H1 (cell line): ENCODE data around the gene TTC34. TPM values are rescaled to one million over a fixed set of nuclear protein-coding genes. Genes with fewer than 3 reads are reported as not detected.

Experiments
- CTCF ChIA-PET: fragments of 300-600 bp; sonication (Branson Sonifier 250); formaldehyde crosslinking; loops from one replicate; lab custom pipeline; 2021; ENCODE audit not compliant: partially characterized antibody; lab: Charles Lee
- POLR2A ChIA-PET: fragments of 300-600 bp; sonication (Branson Sonifier 250); formaldehyde crosslinking; loops from one replicate; lab custom pipeline; 2021; ENCODE audit warnings: inconsistent platforms; ENCODE audit not compliant: partially characterized antibody; lab: Charles Lee
- DNase-seq, 2 experiments: peaks; one replicate each; pipeline versions ENCODE4 v3.0.0 to v3.0.0-alpha.2; 2010 to 2022; ENCODE audit warnings: low spot score in 2 of 2, low read depth in 1 of 2, mixed read lengths in 1 of 2
- FAIRE-seq: peaks from 2 replicates; lab custom pipeline; 2011; peaks lifted over from hg19 to GRCh38; lab: Jason Lieb, UNC
- H2AFZ ChIP-seq: 2 replicates; pipeline ENCODE4 v1.8.1; 2012; ENCODE audit warnings: low read length, inconsistent platforms
- H2AK5ac ChIP-seq: 2 replicates; pipeline ENCODE4 v1.6.1; 2013; ENCODE audit warnings: low read depth, low read length
- H2BK120ac ChIP-seq: replicated peaks from 2 replicates; pipeline ENCODE3; 2013; ENCODE audit warnings: low read depth, low read length, inconsistent platforms
- H2BK12ac ChIP-seq: 2 replicates; pipeline ENCODE4 v1.6.1; 2013; ENCODE audit warnings: low read depth, low read length
- H2BK15ac ChIP-seq: 2 replicates; pipeline ENCODE4 v1.6.1; 2013; ENCODE audit warnings: low read length
- H2BK20ac ChIP-seq: 2 replicates; pipeline ENCODE4 v1.6.1; 2013; ENCODE audit warnings: low read length
- H2BK5ac ChIP-seq: 2 replicates; pipeline ENCODE4 v1.6.1; 2013; ENCODE audit warnings: low read depth, low read length
- H3K14ac ChIP-seq: 2 replicates; pipeline ENCODE4 v1.6.1; 2013; ENCODE audit warnings: inconsistent platforms; ENCODE audit not compliant: insufficient read length
- H3K18ac ChIP-seq: 2 replicates; pipeline ENCODE4 v1.6.1; 2013; ENCODE audit warnings: low read length; ENCODE audit errors: extremely low read depth
- H3K23ac ChIP-seq: 2 replicates; pipeline ENCODE4 v1.6.1; 2013; ENCODE audit warnings: inconsistent platforms; ENCODE audit not compliant: insufficient read length
- H3K23me2 ChIP-seq: 2 replicates; pipeline ENCODE4 v1.6.1; 2013; ENCODE audit warnings: low read depth, low read length
- H3K27ac ChIP-seq: 2 replicates; pipeline ENCODE4 v1.6.1; 2011; ENCODE audit warnings: low read depth, low read length, inconsistent platforms
- H3K27me3 ChIP-seq, 4 experiments: replicated peaks in 1 of 4; 1 replicate in 1 of 4; 2 replicates in 3 of 4; pipeline versions ENCODE4 v1.6.1 to v1.8.1; 2011 to 2013; ENCODE audit warnings: low read length in 3 of 4, mild to moderate bottlenecking in 3 of 4, inconsistent platforms in 2 of 4, mixed read lengths in 2 of 4, moderate library complexity in 1 of 4; ENCODE audit not compliant: control insufficient read depth in 3 of 4, insufficient read depth in 3 of 4; ENCODE audit errors: extremely low read depth in 1 of 4
- H3K36me3 ChIP-seq, 4 experiments: 2 replicates each; pipeline versions ENCODE4 v1.6.1 to v1.8.1; 2011 to 2013; ENCODE audit warnings: mild to moderate bottlenecking in 4 of 4, low read length in 3 of 4, moderate library complexity in 2 of 4, control low read depth in 1 of 4, inconsistent platforms in 1 of 4; ENCODE audit not compliant: insufficient read depth in 4 of 4, control insufficient read depth in 2 of 4
- H3K4ac ChIP-seq: replicated peaks from 2 replicates; pipeline ENCODE3; 2013; ENCODE audit warnings: low read length, low read depth, mixed read lengths, inconsistent platforms; ENCODE audit not compliant: insufficient read length
- H3K4me1 ChIP-seq, 4 experiments: replicated peaks in 1 of 4; 1 replicate in 1 of 4; 2 replicates in 3 of 4; pipeline versions ENCODE4 v1.6.1 to v1.8.1; 2011 to 2013; ENCODE audit warnings: low read length in 3 of 4, inconsistent platforms in 2 of 4, mixed read lengths in 1 of 4; ENCODE audit not compliant: insufficient read depth in 4 of 4, control insufficient read depth in 3 of 4
- H3K4me2 ChIP-seq, 2 experiments: 2 replicates each; pipeline versions ENCODE4 v1.6.1 to v1.8.1; 2011 to 2013; ENCODE audit warnings: low read depth in 2 of 2, low read length in 2 of 2, control low read depth in 1 of 2, inconsistent platforms in 1 of 2, mild to moderate bottlenecking in 1 of 2; ENCODE audit not compliant: insufficient read depth in 1 of 2
- H3K4me3 ChIP-seq, 4 experiments: fragments of 200-600, 300-600 bp in 1 of 4; sonication (generic), shearing (Covaris generic), sonication (Bioruptor Twin) in 1 of 4; 2 replicates each; pipeline versions ENCODE4 v1.5.1 to v1.8.1; 2011 to 2016; ENCODE audit warnings: low read length in 4 of 4, low read depth in 3 of 4, control low read depth in 2 of 4, inconsistent platforms in 2 of 4, mild to moderate bottlenecking in 2 of 4, mixed read lengths in 1 of 4, moderate library complexity in 1 of 4; ENCODE audit not compliant: insufficient read depth in 2 of 4; ENCODE audit errors: extremely low read depth in 1 of 4
- H3K56ac ChIP-seq: replicated peaks from 2 replicates; pipeline ENCODE3; 2013; ENCODE audit warnings: low read depth, mild to moderate bottlenecking, mixed read lengths, low read length, inconsistent platforms; ENCODE audit not compliant: insufficient read length
- H3K79me1 ChIP-seq: 2 replicates; pipeline ENCODE4 v1.6.1; 2013; ENCODE audit warnings: low read depth, low read length, control low read depth
- H3K79me2 ChIP-seq, 2 experiments: 2 replicates each; pipeline versions ENCODE4 v1.6.1 to v1.8.1; 2012 to 2013; ENCODE audit warnings: low read length in 2 of 2, mild to moderate bottlenecking in 2 of 2, inconsistent platforms in 1 of 2; ENCODE audit not compliant: insufficient read depth in 2 of 2, control insufficient read depth in 1 of 2
- H3K9ac ChIP-seq, 4 experiments: replicated peaks in 1 of 4; 1 replicate in 1 of 4; 2 replicates in 3 of 4; pipeline versions ENCODE4 v1.6.1 to v1.8.1; 2011 to 2013; ENCODE audit warnings: low read depth in 3 of 4, low read length in 3 of 4, control low read depth in 2 of 4, mild to moderate bottlenecking in 2 of 4, moderate library complexity in 2 of 4, inconsistent platforms in 1 of 4; ENCODE audit errors: extremely low read depth in 1 of 4
- H3K9me3 ChIP-seq, 2 experiments: 2 replicates each; pipeline versions ENCODE4 v1.6.1 to v1.8.1; 2012 to 2013; ENCODE audit warnings: mild to moderate bottlenecking in 2 of 2, moderate library complexity in 2 of 2, control low read depth in 1 of 2, inconsistent platforms in 1 of 2, low read depth in 1 of 2, low read length in 1 of 2, mixed read lengths in 1 of 2; ENCODE audit not compliant: insufficient read depth in 2 of 2
- H4K20me1 ChIP-seq, 2 experiments: replicated peaks in 1 of 2; 2 replicates each; pipeline versions ENCODE3 to v1.8.1; 2011 to 2013; ENCODE audit warnings: inconsistent platforms in 2 of 2, low read length in 2 of 2, mild to moderate bottlenecking in 1 of 2; ENCODE audit not compliant: insufficient read depth in 2 of 2, control insufficient read depth in 1 of 2
- H4K5ac ChIP-seq: 2 replicates; pipeline ENCODE4 v1.6.1; 2013; ENCODE audit warnings: low read length, low read depth, mixed read lengths, inconsistent platforms; ENCODE audit not compliant: insufficient read length
- H4K8ac ChIP-seq: 2 replicates; pipeline ENCODE4 v1.8.0; 2013; ENCODE audit warnings: mild to moderate bottlenecking, moderate library complexity, low read length, inconsistent platforms; ENCODE audit not compliant: insufficient read depth; ENCODE audit errors: extremely low read depth
- H4K91ac ChIP-seq: replicated peaks from 2 replicates; pipeline ENCODE3; 2013; ENCODE audit warnings: low read length, mixed read lengths, inconsistent platforms; ENCODE audit not compliant: insufficient read length
- BRCA1 ChIP-seq: IDR thresholded peaks from 2 replicates; pipeline ENCODE4 v1.6.1; 2012; ENCODE audit warnings: low read depth, low read length, improper control_type of control experiment
- CREB1 ChIP-seq: IDR thresholded peaks from 2 replicates; pipeline ENCODE4 v1.6.1; 2012; ENCODE audit warnings: inconsistent platforms
- EP300 ChIP-seq, 2 experiments: IDR thresholded peaks; 1 replicate in 1 of 2; 2 replicates in 1 of 2; pipeline ENCODE4 v1.6.1; 2011 to 2012; ENCODE audit warnings: low read depth in 2 of 2, low read length in 2 of 2, mild to moderate bottlenecking in 2 of 2, borderline replicate concordance in 1 of 2, inconsistent platforms in 1 of 2, moderate library complexity in 1 of 2
- GTF2F1 ChIP-seq: IDR thresholded peaks from 2 replicates; pipeline ENCODE4 v1.6.1; 2012; ENCODE audit warnings: low read depth, low read length, improper control_type of control experiment, borderline replicate concordance
- JUN ChIP-seq: IDR thresholded peaks from 2 replicates; pipeline ENCODE4 v1.6.1; 2011; ENCODE audit warnings: low read depth, mild to moderate bottlenecking, improper control_type of control experiment, low read length
- KDM4A ChIP-seq: IDR thresholded peaks from one replicate; pipeline ENCODE4 v1.7.1; 2012; ENCODE audit warnings: low read depth, mild to moderate bottlenecking, moderate library complexity, low read length, inconsistent platforms; ENCODE audit not compliant: severe bottlenecking
- NRF1 ChIP-seq: IDR thresholded peaks from 2 replicates; pipeline ENCODE4 v1.6.1; 2011; ENCODE audit warnings: mild to moderate bottlenecking, low read depth, low read length, improper control_type of control experiment
- POLR2A ChIP-seq, 2 experiments: IDR thresholded peaks; 1 replicate in 1 of 2; 2 replicates in 1 of 2; pipeline ENCODE4 v1.6.1; 2011; ENCODE audit warnings: low read depth in 2 of 2, low read length in 2 of 2, mild to moderate bottlenecking in 2 of 2; ENCODE audit errors: control extremely low read depth in 1 of 2
- RAD21 ChIP-seq, 2 experiments: IDR thresholded peaks in 1 of 2; conservative IDR thresholded peaks in 1 of 2; 2 replicates each; pipeline ENCODE4 v1.6.1; 2011; ENCODE audit warnings: low read depth in 2 of 2, low read length in 2 of 2, improper control_type of control experiment in 1 of 2, inconsistent platforms in 1 of 2, mild to moderate bottlenecking in 1 of 2, moderate library complexity in 1 of 2
- RFX5 ChIP-seq: IDR thresholded peaks from 2 replicates; pipeline ENCODE4 v1.6.1; 2011; ENCODE audit warnings: low read depth, low read length, improper control_type of control experiment, borderline replicate concordance
- SUZ12 ChIP-seq: fragments of 200-600 bp; sonication (generic); IDR thresholded peaks from 2 replicates; pipeline ENCODE4 v1.6.1; 2012; ENCODE audit warnings: mild to moderate bottlenecking, inconsistent platforms, low read length, moderate library complexity, mixed read lengths
- WGBS, 2 experiments: shearing (Covaris generic) in 1 of 2; methylation state at CpG; one replicate each; pipeline versions ENCODE4 v1.1.6 to v1.1.7; 2013 to 2015; ENCODE audit warnings: low lambda C conversion rate in 2 of 2, mixed read lengths in 2 of 2, inconsistent platforms in 1 of 2, low coverage in 1 of 2, missing lambda C conversion rate in 1 of 2; ENCODE audit not compliant: insufficient replicate concordance in 2 of 2, insufficient coverage in 1 of 2, insufficient read length in 1 of 2; ENCODE audit errors: extremely low coverage in 1 of 2, missing lambda C conversion rate in 1 of 2; 5-methylcytosine and 5-hydroxymethylcytosine counted together
- polyA plus RNA-seq, 7 experiments: library from polyadenylated mRNA; depleted of rRNA in 3 of 7; stranded (reverse) in 5 of 7; unstranded in 2 of 7; fragments of >200 nt in 5 of 7; fragments of 200-250 nt in 2 of 7; gene quantifications; 1 replicate in 5 of 7; 2 replicates in 1 of 7; 4 replicates in 1 of 7; pipeline versions ENCODE4 v1.2.1 to v1.2.3, GENCODE V29; 2011 to 2013; ENCODE audit warnings: missing spikeins in 2 of 7, mixed read lengths in 2 of 7
- total RNA-seq: library from RNA; stranded (reverse); fragmentation: NEBNext Ultra II Directional; extraction: Animal tissue kit (Norgen Biotek cat#: 25700); gene quantifications from 2 replicates; pipeline ENCODE4 v1.2.1, GENCODE V29; 2021

Gene TTC34
- total and polyA plus RNA-seq, 2 of the 8 experiments (the other 6 are each of a cell fraction or from before 2014, with no cell fraction given) = 0.23 to 0.50 TPM

- Histone ChIP-seq H4K20me1 (peaks cover 2 to 3% of the 10 kb centered on the region in 2 experiments), H2AK5ac (no peak overlapping the region), H2BK120ac (no peak overlapping the region), H3K79me2 (no peaks in the 10 kb centered on the region), H3K27me3 (no peaks in the 10 kb centered on the region), H3K27ac (no peak overlapping the region), H3K79me1 (no peaks in the 10 kb centered on the region; the same call in 1 of the 2 replicates), H2AFZ (no peak overlapping the region), H2BK20ac (no peak overlapping the region), H3K23ac (no peak overlapping the region), H4K8ac (no peak overlapping the region), H3K14ac (no peak overlapping the region), H3K4me1 (peaks cover 0 to 17% (median 8%) of the 10 kb centered on the region in 4 experiments; a peak in 3 of 7 replicates), H2BK5ac (no peak overlapping the region), H3K4ac (no peak overlapping the region), H3K18ac (no peak overlapping the region), H3K9me3 (peaks cover 0 to 12% of the 10 kb centered on the region in 2 experiments; a peak in 2 of 4 replicates), H3K4me3 (no peak overlapping the region), H2BK12ac (no peak overlapping the region), H3K56ac (no peak overlapping the region), H3K9ac (no peak overlapping the region), H4K91ac (no peak overlapping the region), H3K23me2 (peaks cover 12% of the 10 kb centered on the region), H3K36me3 (peaks cover 0 to 8% (median 0%) of the 10 kb centered on the region in 4 experiments; a peak in 1 of 8 replicates), H4K5ac (no peak overlapping the region), H3K4me2 (no peak overlapping the region), H2BK15ac (no peak overlapping the region)
- DNase-seq (no peak), FAIRE-seq (no peak)
- ChIA-PET CTCF (no interaction called here), POLR2A (no interaction called here)
- WGBS, 2 experiments = 91% methylated on average over 19 of the region's 25 CpGs; no CpG with 5 or more reads in 1 of the 2 experiments
- TF ChIP-seq NRF1 (no peak), EP300 (IDR thresholded peaks at IDR 0.05; ENCODE audit: borderline replicate concordance in 1 of 2, low read depth in 2 of 2, low read length in 2 of 2) (no peak), JUN (no peak), RAD21 (IDR thresholded peaks at IDR 0.05 in 1 of 2, conservative IDR thresholded peaks at IDR 0.05 in 1 of 2; ENCODE audit: low read depth in 2 of 2, low read length in 2 of 2) (no peak), POLR2A (IDR thresholded peaks at IDR 0.05; ENCODE audit: control extremely low read depth in 1 of 2, low read depth in 2 of 2, low read length in 2 of 2) (no peak), RFX5 (no peak), KDM4A (no peak), SUZ12 (no peak), BRCA1 (no peak), CREB1 (no peak), GTF2F1 (no peak)
These were observed 211.9 kb downstream of the TTC34 start for GRCh38 chr1:2589431-2590232.
